ENCODE measurements around the gene CDH12.
"Not testable (repeated sequence)": the region's sequence is repeated elsewhere in the genome, so short reads cannot be mapped to it uniquely, and the experiment has no call there.

CDH12 gene

GRCh38 chr5:22108545-22108944, 744.6 kb downstream of the CDH12 start:
- DNase-seq: no peak

DNA sequence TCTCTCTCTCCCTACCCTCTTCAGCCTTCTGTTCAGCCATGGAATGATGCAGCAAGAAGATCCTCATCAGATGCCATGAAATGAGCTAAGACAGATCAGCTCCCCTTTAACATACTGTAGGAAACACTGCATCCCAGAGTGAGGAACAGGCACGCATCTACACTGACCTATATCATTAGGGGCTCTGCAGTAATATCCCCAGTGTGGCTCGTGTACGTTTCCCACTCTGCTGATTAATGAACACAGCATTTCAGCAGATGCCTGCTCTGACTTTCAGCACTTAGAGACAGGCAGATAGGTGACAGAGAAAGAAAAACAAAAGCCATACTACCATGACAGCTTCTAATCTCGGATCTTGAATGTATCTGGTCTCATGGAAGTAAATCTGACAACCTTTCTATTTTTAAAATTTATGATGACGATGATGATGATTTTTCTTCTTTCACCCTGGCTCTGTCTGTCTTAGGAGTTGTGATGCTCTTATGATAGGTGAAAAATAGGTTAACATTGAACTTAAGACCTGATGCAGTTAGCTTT, 750.3 kb downstream of the CDH12 start:
- DNase-seq: no peak

DNA sequence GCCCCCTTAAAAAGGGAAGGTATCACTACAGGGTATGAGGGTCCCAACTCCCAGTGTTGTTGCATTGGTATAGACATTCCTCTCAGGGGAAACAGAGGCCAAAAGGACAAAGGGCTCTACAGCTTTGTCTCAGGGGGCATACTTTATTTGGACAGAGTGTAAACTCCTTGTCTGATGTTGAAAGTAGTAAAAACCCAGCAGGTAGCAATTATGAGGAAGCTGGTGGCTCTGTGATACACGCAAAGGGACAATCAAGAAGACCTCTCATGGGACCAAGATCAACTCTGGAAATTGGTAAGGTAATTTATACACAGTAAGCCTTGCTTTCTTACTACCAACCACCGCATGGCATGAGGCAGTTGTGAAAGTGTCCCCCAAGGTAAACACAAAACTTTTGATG, 764.6 kb downstream of the CDH12 start:
- DNase-seq: no peak

- DNase-seq: no peak
Observed at GRCh38 chr5:22079566-22079965, 773.6 kb downstream of the CDH12 start.

GRCh38 chr5:22079002-22079401, 774.1 kb downstream of the CDH12 start:
- DNase-seq: no peak

DNA sequence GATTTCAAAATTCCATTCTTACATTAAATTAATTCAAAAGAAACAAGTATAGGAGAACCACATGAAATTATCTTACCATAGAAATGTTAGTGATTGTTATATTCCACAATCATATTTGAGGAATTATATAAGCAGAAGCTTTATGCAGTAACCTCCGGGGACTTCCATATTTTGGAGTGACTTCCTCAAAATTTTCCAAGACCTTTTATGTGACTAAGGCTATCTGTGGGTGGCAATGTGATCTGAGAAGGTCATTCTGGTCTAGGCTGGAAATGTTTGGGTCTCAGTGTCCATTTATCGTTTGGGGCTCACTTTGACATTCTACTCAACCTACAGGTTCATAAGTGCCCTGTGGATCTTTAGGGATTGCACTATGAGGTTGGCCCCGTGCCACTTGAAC, 776.6 kb downstream of the CDH12 start:
- DNase-seq: no peak

DNA sequence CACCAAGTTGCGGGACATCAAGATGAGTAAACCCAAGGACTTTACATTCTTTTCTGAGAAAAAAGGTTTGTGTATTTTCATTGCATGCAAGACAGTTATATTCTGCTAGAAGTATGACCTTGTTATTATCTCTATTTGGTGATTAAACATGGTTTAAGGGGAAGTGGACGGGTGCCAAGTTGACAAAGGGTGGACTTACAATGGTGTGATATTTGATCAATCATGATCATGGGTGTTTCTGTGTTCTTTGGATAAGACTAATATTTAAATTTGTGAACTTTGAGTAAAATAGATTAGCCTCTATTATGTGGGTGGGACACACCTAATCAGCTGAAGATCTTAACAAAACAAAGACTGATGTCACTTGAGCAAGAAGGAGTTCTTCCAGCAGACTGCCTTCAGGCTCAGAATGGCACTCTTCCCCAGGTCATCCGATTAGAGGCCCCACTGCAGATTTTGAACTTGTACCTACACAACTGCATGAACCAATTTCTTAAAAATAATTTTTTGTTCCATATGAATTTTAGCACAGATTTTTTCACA, 782.9 kb downstream of the CDH12 start:
- no peak for DNase-seq

- DNase-seq: no peak
Observed at GRCh38 chr5:22063717-22064116, 789.4 kb downstream of the CDH12 start.

- DNase-seq: no peak
Observed at GRCh38 chr5:22058620-22059019, 794.5 kb downstream of the CDH12 start.

GRCh38 chr5:22057012-22057411, 796.1 kb downstream of the CDH12 start:
- DNase-seq: no peak

DNA sequence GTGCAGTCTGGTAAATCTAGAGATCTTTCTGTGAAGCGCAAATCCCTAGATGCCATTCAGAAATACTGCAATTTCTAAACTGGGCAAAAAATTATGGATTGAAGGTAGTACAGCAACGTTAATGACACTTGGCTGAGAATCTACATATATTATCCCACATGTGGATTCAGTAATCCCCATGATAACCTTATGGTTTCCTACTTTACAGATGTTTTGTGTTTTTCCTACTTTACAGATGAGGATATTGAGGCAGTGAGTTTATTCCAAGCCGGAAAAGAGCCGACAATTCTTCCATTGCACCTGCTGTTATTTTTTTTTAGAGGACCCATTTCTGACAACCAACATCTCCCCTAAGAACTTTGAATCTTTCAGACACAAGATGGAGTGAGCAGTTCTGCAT, 796.5 kb downstream of the CDH12 start:
- no peak for DNase-seq

DNA sequence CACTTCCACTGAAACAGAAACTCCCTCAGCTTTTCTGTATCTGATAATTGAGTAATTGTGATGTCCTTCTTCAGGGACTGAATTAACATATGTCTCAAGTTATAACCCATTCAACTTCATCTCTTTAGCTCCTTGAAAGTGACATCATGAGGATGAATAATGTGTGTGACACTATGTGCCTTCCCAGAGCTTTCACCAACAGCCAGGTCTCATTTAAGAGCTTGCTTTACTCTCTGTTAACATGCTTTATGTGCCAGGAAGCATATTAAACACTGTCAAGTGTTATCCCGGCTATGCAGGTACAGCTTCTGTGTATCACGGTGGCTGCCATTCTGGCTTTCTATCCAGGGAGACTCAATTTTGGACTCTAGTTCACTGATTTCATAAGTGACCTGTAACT, 799.9 kb downstream of the CDH12 start:
- DNase-seq: no peak

- DNase-seq: no peak
Observed at GRCh38 chr5:22051881-22052280, 801.3 kb downstream of the CDH12 start.

DNA sequence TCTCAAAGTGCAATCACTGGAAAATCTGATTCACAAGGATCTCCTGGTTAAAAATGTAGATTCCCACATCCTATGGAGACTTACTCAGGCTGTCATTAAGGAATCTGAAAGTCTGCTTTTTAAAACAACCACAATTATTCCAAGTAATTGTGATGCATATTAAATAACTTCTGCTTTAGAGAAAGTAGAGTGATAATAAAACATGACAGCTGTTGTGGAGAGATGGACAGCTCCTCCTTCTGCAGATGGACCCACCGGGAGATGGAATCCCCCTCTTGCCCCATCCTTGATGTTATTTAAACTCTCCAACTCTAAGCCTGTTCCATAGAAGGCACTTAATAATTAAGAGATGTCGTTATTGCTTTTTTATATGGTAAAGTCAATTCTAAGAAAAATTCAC, 802.2 kb downstream of the CDH12 start:
- no peak for DNase-seq

DNA sequence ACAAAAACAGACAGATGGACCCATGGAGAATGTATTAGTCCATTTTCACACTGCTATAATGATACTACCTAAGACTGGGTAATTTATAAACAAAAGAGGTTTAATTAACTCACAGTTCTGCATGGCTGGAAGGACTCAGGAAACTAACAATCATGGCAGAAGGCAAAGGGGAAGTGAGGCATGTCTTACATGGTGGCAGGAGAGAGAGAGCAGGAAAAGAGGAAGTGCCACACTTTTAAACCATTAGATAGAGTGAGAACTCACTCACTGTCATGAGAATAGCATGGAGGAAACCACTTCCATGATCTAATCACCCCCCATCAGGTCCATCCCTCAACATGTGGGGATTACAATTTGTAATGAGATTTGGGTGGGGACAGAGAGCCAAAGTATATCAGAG, 808.9 kb downstream of the CDH12 start:
- DNase-seq: no peak

DNA sequence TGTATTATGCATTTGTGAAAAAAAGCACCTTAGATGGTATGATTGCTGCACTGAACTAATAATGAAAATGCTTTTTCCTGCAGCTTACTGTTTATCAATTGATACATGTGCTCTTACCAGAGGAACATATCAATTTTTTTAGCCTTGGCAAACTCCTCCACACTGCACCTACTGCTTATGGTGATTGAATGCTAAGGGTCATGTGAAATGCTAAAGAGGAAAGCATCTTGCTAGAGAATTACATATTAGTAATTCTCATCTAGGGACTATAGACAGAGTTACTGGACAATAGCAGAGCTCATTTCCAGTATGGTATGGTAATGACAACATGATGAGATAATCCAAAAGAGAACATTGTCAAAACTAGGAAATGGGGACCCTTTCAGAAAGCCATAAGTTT, 817.1 kb downstream of the CDH12 start:
- DNase-seq: no peak

DNA sequence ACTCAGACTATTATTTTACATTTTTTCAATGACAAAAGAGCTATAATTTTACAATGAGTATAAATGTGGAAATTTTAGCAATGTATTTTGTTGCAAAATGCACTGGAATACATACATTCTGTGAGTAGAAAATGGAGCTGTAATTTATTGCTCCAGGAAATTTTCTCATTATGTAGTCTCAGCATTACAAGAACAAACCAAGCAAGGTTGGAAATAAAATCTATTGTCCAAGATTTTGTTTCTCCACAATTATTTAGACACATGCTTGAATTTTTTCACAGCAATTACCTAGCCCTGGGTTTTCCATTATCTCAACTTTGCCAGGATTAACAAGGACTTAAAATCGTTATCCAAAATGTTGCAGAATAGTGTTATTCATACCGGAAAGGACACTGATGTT, 820.1 kb downstream of the CDH12 start:
- no peak for DNase-seq

DNA sequence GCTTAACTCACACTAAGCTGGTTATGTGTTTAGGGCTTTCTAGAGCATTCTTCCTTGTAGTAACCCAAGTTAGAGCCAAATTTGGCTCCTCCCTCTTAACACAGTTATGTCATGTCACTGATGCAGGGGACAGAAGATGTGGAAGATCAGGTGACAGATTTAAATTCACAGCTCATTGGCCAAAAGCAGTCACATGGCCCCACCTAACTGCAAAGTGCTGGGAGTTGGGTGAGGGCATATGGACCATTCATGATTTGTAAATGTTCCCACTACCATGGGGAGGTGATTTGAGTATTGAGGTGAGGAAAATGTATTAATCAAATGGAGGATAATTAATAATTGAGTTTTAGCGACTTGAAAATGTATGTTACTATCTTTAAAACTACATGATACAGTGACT, 829.4 kb downstream of the CDH12 start:
- no peak for DNase-seq

DNA sequence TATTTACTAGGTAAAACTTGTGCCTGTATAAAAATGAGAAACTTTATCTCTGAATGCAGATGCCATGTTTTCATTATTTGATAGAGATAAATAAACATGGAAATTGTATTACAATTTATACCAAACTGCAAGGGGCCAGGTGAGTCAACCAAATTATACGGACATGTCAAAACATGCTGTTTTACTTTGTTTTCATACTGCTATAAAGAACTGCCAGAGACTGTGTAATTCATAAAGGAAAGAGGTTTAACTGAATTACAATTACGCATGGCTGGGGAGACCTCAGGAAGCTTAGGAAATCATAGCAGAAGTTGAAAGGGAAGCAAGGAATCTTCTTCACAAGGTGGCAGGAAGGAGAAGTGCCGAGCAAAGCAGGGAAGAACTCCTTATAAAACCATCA, 840.3 kb downstream of the CDH12 start:
- DNase-seq: not testable (repeated sequence)

- DNase-seq: not testable (repeated sequence)
Observed at GRCh38 chr5:22010808-22011207, 842.3 kb downstream of the CDH12 start.

- not testable (repeated sequence) for DNase-seq
Observed at GRCh38 chr5:22001097-22001496, 852.0 kb downstream of the CDH12 start.

DNA sequence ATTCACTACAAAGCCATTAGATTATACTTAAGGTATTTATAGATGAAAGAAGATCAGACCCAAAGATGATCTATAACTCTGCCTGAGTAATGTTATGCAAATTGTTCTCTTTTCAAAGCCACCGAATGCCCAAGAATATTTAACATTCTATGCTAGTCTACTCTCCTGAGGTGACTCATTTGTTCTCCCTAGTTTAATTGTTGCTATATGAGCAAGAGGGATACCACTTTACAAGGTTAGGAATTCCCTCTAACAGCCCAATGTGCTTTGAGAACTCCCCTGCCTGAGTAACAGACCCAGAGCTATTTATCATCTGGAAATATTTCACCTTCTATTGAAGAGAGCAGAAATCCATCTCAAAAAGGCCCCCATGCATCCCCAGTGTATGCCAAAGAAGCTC, 867.3 kb downstream of the CDH12 start:
- not testable (repeated sequence) for DNase-seq

GRCh38 chr5:21951571-21951970, 901.6 kb downstream of the CDH12 start:
- not testable (repeated sequence) for DNase-seq

DNA sequence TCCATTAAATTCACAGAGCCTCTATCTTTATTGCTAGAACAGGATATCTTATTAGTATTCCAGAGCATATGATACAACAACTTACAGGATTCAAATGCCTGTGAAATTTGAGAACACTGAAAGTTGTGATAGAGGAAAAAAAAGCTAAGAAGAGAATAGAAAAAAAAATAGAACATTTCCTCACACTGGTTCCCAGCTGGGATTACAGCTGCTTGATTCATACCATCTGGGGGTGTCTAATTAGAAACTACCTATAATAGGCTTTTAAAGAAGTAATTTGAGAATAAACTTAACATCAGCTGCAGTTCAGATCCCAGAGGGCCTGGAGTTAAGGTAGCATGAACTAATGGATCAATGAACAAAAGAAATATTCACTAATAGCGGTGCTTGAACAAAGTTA, 922.0 kb downstream of the CDH12 start:
- DNase-seq: no peak

DNA sequence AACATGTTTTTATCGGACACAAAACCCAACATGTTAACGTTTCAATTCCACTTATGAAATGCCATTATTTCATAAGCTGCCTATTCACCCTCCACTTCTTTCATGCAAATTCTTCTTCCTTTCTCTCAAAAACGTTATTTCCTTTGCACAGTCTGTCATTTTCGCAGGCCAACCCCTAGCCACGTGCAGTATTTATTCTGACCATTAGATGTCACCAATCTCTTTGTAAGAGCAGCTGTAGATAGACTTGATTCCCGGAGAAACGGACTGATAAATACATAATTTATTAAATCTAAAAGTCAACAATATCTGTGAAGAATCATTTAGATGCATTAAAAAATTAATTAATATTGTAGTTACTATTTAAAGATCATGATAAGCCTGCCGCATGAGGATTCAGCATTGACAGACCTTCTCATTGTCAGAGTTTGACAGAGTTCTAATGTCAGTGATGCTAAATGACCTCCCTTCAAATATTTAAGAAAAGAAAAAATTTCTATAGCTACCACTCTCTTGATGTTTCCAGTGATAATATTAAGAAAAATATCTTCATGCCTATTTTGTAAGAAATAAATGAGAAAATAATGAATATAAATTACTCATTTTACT, 933.6 kb downstream of the CDH12 start:
- DNase-seq: no peak

Measured in CD4-positive, alpha-beta T cell treated with Interleukin-12 subunit alpha and Interleukin-12 subunit beta, for 1 hour (primary cell).